DMS 273 (cell line): Measurements from ENCODE around the gene MARK3.

Source experiments
- DNase-seq: peaks from one replicate; lab custom pipeline; 2025; ENCODE audit not compliant: unreplicated experiment; lab: John Stamatoyannopoulos, UW

The MARK3 gene

DNA sequence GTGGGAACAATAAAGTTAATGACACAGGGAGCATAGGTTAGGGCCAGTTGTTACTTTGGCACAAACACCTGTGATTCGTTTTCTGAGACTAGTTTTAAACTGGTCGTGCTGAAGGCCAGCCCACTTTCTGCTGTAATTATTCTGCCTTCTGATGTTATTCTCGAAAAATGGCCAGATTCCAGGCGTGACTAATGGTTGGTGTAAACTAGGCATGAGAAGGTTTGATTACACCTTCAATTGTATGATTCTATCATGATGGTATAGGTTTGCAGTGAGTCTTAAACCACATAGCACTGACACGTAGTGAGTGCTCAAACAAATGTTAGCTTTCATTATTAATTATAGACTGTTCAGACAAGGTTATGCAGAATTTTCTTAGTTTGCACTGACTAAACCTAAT, 98.4 kb downstream of the MARK3 start:
- peak; percentile 90 for DNase-seq

GRCh38 chr14:103485504-103485903, 100.3 kb downstream of the MARK3 start:
- DNase-seq: no peak

GRCh38 chr14:103488071-103488470, 102.9 kb downstream of the MARK3 start:
- peak; percentile 87 for DNase-seq

GRCh38 chr14:103488960-103489359, 103.7 kb downstream of the MARK3 start:
- peak; percentile 69 for DNase-seq

DNA sequence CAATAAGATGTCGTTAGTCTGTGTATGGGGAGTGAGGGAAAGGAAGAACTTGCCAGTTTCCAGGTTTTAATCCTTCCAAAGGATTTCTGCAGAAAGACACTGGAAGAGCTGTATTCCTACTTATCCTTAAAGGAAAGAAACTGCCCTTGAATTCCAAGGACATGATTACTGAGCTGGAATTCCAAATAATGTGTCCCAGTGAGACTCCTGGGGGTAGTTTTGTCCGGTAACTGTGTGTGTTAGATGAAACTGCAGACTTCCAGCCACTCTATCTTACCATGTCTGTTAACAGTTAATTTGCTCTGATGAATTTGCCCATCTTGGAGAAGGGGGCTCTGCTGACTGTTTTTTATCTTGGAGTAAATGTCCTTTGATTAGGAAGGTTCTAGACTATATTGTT, 104.4 kb downstream of the MARK3 start:
- DNase-seq: no peak

DNA sequence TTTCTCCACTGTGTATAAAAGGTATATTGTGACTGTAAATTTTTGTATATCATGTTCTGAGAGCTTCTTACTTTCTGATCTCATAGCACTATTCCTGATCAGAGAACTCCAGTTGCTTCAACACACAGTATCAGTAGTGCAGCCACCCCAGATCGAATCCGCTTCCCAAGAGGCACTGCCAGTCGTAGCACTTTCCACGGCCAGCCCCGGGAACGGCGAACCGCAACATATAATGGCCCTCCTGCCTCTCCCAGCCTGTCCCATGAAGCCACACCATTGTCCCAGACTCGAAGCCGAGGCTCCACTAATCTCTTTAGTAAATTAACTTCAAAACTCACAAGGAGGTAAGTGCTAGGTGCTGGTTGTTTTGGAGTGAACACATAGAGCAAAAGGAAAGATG, 106.5 kb downstream of the MARK3 start:
- no peak for DNase-seq

- no peak for DNase-seq
Measured at GRCh38 chr14:103492156-103492925, 107.1 kb downstream of the MARK3 start.

GRCh38 chr14:103495854-103496253, 110.6 kb downstream of the MARK3 start:
- no peak for DNase-seq

GRCh38 chr14:103496776-103497175, 111.6 kb downstream of the MARK3 start:
- DNase-seq: no peak

GRCh38 chr14:103499709-103500108, 114.5 kb downstream of the MARK3 start:
- DNase-seq: no peak

GRCh38 chr14:103500148-103500990, 115.2 kb downstream of the MARK3 start:
- DNase-seq: peak; percentile 94

DNA sequence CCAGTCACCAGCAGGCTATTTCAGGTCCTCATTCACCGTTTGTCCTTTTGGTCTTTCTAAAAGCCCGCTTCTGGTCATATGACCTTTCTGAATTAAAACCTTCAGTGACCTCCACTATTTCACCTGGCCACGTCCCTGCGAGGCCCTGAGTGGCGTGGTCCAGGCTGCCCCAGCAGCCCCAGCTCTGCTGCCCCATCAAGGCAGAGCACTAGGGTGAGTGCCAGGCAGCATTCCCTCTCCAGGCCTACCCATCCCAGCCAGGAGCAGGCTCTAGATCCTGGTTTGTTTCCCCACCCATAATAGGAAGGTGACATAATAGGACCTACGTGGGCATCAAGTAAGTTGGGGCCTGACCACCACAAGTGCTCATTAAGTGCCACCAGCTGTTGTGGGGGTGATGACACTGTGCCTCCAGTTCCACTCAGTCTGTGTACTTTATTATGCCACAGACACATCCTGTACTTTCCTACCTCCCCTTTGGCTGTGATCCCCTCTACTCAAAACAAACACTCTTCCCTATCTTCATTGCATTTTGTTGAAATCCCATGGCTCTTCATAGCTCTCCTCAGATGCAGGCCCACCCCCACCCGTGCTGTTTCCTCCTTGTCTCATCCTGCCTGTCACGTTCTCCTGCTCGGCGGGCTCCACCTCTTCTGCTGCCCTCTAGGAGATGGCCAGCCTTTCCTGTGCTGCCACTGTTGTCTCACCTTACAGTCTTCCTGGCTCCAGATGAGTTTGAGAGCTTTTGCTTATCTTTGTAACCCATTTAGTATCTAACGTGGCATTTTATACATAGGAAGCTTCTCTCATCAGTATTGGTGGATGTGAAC, 116.0 kb downstream of the MARK3 start:
- no peak for DNase-seq

DNA sequence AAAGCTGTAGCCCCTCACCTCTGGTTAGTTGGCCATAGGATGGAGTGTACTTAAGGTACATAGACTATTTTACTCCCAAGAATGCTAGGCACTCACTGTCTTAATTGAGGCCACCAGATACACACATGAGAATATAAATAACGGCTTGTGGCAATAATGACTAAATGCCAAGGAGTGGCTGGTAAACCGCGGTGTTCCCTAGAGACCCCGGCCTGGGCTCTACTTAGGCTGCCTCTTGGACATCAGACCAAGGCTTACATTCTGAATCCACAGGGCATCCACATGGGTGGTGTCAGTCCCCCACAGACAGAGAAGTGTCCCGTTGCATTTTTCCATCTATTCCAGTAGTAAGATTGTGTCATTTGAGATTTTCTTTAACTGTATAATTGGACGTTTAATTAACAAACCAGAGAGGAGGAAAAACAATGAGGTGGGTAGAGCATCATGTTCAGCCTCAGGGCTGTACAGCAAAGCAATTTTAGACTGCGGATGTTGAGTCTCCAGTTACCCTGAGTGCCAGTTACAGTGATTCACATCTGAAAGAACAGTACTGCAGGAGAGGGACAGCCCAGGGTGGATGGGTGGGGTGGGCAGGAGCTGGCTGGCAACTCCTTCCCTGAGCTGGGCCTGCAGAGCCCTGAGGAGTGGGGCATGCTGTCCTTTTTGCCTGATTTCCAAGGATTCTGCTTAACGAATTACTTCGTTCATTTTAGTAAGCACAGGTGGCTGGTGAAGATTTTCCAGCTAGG, 116.9 kb downstream of the MARK3 start:
- DNase-seq: no peak

DNA sequence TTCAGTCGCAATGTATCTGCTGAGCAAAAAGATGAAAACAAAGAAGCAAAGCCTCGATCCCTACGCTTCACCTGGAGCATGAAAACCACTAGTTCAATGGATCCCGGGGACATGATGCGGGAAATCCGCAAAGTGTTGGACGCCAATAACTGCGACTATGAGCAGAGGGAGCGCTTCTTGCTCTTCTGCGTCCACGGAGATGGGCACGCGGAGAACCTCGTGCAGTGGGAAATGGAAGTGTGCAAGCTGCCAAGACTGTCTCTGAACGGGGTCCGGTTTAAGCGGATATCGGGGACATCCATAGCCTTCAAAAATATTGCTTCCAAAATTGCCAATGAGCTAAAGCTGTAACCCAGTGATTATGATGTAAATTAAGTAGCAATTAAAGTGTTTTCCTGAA, 117.7 kb downstream of the MARK3 start:
- DNase-seq: no peak

DNA sequence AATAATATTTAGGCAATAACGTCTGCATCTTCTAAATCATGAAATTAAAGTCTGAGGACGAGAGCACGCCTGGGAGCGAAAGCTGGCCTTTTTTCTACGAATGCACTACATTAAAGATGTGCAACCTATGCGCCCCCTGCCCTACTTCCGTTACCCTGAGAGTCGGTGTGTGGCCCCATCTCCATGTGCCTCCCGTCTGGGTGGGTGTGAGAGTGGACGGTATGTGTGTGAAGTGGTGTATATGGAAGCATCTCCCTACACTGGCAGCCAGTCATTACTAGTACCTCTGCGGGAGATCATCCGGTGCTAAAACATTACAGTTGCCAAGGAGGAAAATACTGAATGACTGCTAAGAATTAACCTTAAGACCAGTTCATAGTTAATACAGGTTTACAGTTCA, 118.1 kb downstream of the MARK3 start:
- DNase-seq: no peak

- DNase-seq: no peak
Measured at GRCh38 chr14:103504991-103505565, 119.9 kb downstream of the MARK3 start.

DNA sequence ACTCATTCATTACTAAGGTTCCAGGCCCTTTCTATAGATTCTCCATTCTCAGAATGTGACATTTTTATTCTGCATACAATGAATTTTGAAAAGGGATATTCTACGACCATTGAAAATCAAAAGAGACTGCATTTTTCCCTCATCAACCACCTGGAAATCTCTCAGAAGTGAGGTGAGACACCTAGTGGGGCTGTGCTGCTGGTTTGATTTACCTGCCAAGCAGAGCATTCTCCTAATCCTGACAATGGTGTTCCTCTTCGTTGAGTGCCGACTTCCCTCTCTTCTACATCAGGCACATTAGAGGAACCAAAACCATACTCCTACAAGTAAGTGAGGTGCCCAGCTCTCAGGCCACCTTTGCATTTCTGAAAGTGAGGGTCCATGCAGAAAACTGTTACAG, 122.5 kb downstream of the MARK3 start:
- DNase-seq: no peak

DNA sequence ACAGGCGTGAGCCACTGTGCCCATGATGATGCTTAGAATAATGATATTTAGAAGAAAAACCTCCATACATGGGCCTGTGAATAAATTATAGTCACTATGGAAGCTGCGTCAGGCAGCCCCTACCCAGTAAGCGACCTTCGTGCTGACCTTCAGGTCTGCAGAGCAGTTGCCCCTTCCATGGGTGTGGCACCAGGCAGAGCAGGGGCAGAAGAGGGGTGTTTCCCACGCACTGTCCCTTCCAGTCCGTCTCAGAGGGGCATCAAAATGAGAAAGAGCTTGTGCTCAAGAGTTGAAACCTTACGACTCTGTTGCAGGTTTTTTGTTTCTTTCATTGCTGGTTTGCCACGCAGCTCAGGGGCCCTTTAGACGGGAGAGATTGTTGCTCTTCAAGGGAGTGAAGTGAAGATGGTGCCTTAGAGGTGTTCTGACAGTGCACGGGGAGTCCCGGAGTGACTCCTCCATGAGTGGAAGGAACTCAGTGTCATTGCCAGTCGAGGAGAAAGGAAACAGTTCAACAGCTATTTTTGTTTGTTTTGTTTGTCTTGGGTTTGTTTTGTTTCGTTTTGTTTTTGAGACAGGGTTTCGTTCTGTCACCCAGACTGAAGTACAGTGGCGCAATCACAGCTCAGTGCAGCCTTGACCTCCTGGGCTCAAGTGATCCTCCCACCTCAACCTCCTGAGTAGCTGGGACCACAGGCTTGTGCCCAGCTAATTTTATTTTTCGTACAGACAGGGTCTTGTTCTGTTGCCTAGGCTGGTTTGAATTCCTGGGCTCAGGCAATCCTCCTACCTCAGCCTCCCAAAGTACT, 123.5 kb downstream of the MARK3 start:
- DNase-seq: no peak

DNA sequence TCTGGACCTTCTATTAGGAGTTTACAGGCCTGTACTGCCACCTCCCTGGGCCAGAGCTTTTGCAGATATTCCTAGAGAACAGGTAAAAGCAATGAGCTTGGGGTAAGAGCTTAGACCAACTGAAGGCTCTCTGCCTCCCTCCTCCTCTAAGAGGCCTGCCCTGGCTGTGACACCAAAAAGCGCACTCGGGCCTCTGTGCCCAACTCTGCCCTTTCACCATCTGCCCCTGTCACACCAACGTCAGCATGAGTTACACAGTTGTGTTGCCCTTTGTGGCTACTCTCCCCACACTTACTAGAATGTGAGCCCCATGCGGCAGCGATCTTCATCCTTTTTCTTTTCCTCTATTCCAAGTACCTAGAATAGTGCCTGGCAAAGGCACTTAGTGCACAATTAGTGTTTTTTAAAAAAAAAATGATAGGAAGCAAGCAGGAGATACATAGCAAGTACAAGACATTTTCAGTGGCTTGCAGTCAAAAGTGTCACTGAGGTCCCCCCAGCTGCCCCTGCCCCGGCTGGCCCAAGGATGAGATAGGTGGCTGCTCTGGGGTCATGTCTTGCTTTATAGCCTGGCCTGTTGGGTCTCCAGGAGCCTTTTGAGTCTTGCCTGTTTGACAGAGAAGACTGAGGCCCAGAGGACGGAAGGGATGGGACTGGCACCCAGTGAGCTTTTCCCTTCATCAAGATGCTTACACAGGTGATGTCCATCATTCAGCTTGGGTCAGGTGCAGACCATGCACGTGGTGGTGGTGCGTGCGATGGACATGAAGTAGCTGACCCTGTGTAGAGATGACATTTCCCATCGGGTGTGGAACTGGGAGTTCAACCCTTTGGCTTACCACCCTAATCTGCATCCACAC, 124.9 kb downstream of the MARK3 start:
- no peak for DNase-seq
